HCT116 (cell line): Measurements from ENCODE around the gene TMEM176B. TPM values are rescaled to one million over a fixed set of nuclear protein-coding genes. Genes with fewer than 3 reads are reported as not detected.

Experiments
- ATAC-seq: fragments of 200-7000 bp; cut with Tn5 transposase; 2 replicates; pipeline ENCODE4 v1.9.1; 2020; ENCODE audit warnings: mild to moderate bottlenecking, moderate library complexity
- BruUV-seq: library from RNA; stranded (reverse); fragments of 400-500 nt; replicated peaks from 2 replicates; lab custom pipeline; 2021; lab: Mats Ljungman, UMichigan
- CTCF ChIA-PET: fragments of 300-600 bp; sonication (Branson Sonifier 250); formaldehyde crosslinking; loops from one replicate; lab custom pipeline; 2021; ENCODE audit warnings: antibody characterized with exemption; lab: Charles Lee
- POLR2A ChIA-PET: fragments of 300-600, 350-600 bp; sonication (Branson Sonifier 250); formaldehyde crosslinking; loops from one replicate; lab custom pipeline; 2021; ENCODE audit warnings: antibody characterized with exemption; lab: Charles Lee
- RAD21 ChIA-PET, 2 experiments: fragments of 300-600 bp; sonication (Branson Sonifier 250); formaldehyde crosslinking; loops; one replicate each; lab custom pipeline; 2023; ENCODE audit warnings: low total read pairs in 2 of 2; ENCODE audit not compliant: uncharacterized antibody in 2 of 2, unreplicated experiment in 2 of 2, low non-redundant PET in 1 of 2; lab: Charles Lee
- DNase-seq: peaks from one replicate; pipeline ENCODE4 v3.0.0-alpha.2; 2010; ENCODE audit warnings: low read depth, low spot score
- H2AFZ ChIP-seq: fragments of 200-600 bp; shearing (Covaris generic), sonication (generic); 2 replicates; pipeline ENCODE4 v1.6.1; 2017; ENCODE audit warnings: low read depth, mixed run types, mixed read lengths, antibody characterized with exemption, low read length; ENCODE audit not compliant: poor library complexity, severe bottlenecking
- H3K27ac ChIP-seq: 2 replicates; pipeline ENCODE4 v1.5.1; 2012; ENCODE audit warnings: low read depth, low read length
- H3K27me3 ChIP-seq: fragments of 200-600 bp; sonication (generic); 2 replicates; pipeline ENCODE4 v1.6.1; 2016; ENCODE audit warnings: mixed run types, low read length, mixed read lengths; ENCODE audit not compliant: insufficient read depth
- H3K36me3 ChIP-seq, 2 experiments: fragments of 200-500 bp in 1 of 2; fragments of 200-600 bp in 1 of 2; sonication (Bioruptor generic) in 1 of 2; sonication (generic) in 1 of 2; 2 replicates each; pipeline versions ENCODE4 v1.5.1 to v1.6.1; 2014 to 2016; ENCODE audit warnings: low read length in 2 of 2, inconsistent platforms in 1 of 2, mixed read lengths in 1 of 2, mixed run types in 1 of 2; ENCODE audit not compliant: insufficient read depth in 2 of 2, control insufficient read depth in 1 of 2
- H3K4me1 ChIP-seq, 2 experiments: fragments of 200-600 bp in 1 of 2; sonication (generic) in 1 of 2; 2 replicates each; pipeline versions ENCODE4 v1.5.1 to v1.6.1; 2012 to 2017; ENCODE audit warnings: low read length in 2 of 2, inconsistent platforms in 1 of 2, mild to moderate bottlenecking in 1 of 2, mixed read lengths in 1 of 2, mixed run types in 1 of 2, moderate library complexity in 1 of 2; ENCODE audit not compliant: insufficient read depth in 2 of 2, control insufficient read depth in 1 of 2
- H3K4me2 ChIP-seq: fragments of 200-600 bp; sonication (generic); 2 replicates; pipeline ENCODE4 v1.6.1; 2017; ENCODE audit warnings: mixed run types, low read length, mixed read lengths
- H3K4me3 ChIP-seq, 2 experiments: fragments of 200-600 bp in 1 of 2; sonication (generic) in 1 of 2; replicated peaks in 1 of 2; 2 replicates each; pipeline ENCODE4 v1.5.1; 2011 to 2016; ENCODE audit warnings: low read length in 2 of 2, control low read depth in 1 of 2, low read depth in 1 of 2, mild to moderate bottlenecking in 1 of 2, mixed read lengths in 1 of 2, mixed run types in 1 of 2
- H3K79me2 ChIP-seq: fragments of 200-600 bp; sonication (generic); 2 replicates; pipeline ENCODE4 v1.6.1; 2017; ENCODE audit warnings: mild to moderate bottlenecking, mixed run types, low read length, moderate library complexity, mixed read lengths; ENCODE audit not compliant: insufficient read depth
- H3K9ac ChIP-seq: fragments of 200-600 bp; sonication (generic); 2 replicates; pipeline ENCODE4 v1.6.1; 2016; ENCODE audit warnings: low read length, mixed read lengths
- H3K9me2 ChIP-seq: fragments of 200-600 bp; sonication (generic), shearing (Covaris generic); 2 replicates; pipeline ENCODE4 v1.6.1; 2017; ENCODE audit warnings: mixed run types, mild to moderate bottlenecking, moderate library complexity; ENCODE audit not compliant: insufficient read depth
- H3K9me3 ChIP-seq, 2 experiments: fragments of 200-500 bp in 1 of 2; fragments of 200-600 bp in 1 of 2; sonication (Bioruptor generic) in 1 of 2; sonication (generic) in 1 of 2; 2 replicates each; pipeline ENCODE4 v1.6.1; 2014 to 2017; ENCODE audit warnings: low read length in 2 of 2, mixed read lengths in 2 of 2, inconsistent platforms in 1 of 2, low read depth in 1 of 2, mild to moderate bottlenecking in 1 of 2, mixed run types in 1 of 2, moderate library complexity in 1 of 2; ENCODE audit not compliant: control insufficient read depth in 1 of 2, insufficient read depth in 1 of 2
- H4K20me1 ChIP-seq: fragments of 200-600 bp; sonication (generic), shearing (Covaris generic); 2 replicates; pipeline ENCODE4 v1.6.1; 2017; ENCODE audit warnings: mixed run types, mild to moderate bottlenecking, moderate library complexity; ENCODE audit not compliant: insufficient read depth
- EGR1 ChIP-seq: IDR thresholded peaks from 2 replicates; pipeline ENCODE4 v1.6.1; 2012; ENCODE audit warnings: low read depth
- EZH2 ChIP-seq: fragments of 200-600 bp; sonication (generic); IDR thresholded peaks from 2 replicates; pipeline ENCODE4 v1.6.1; 2017; ENCODE audit warnings: antibody characterized with exemption, mixed run types
- JUND ChIP-seq: IDR thresholded peaks from 2 replicates; pipeline ENCODE4 v1.6.1; 2012
- SRF ChIP-seq: IDR thresholded peaks from 2 replicates; pipeline ENCODE4 v1.6.1; 2012; ENCODE audit warnings: low read depth
- TCF7L2 ChIP-seq: IDR thresholded peaks from 2 replicates; pipeline ENCODE4 v1.7.0; 2011; ENCODE audit warnings: borderline replicate concordance, inconsistent platforms; ENCODE audit not compliant: insufficient read depth, insufficient read length; ENCODE audit errors: extremely low read depth
- intact Hi-C: fragments of 100-400 bp; cut with micrococcal nuclease; formaldehyde crosslinking; loops from 2 replicates; pipeline ENCODE4 v1.10.0; 2022
- total RNA-seq: library from RNA; stranded (reverse); gene quantifications from one replicate; pipeline ENCODE4 v1.2.1, GENCODE V29; 2021; ENCODE audit not compliant: unreplicated experiment
- TF ChIP-seq, protein P1 (sequence below): IDR thresholded peaks from 2 replicates; pipeline ENCODE4 v1.6.1; 2011; ENCODE audit warnings: mild to moderate bottlenecking, low read length, moderate library complexity; ENCODE audit not compliant: insufficient replicate concordance; ENCODE audit errors: extremely low read depth
- TF ChIP-seq, protein P2 (sequence below): IDR thresholded peaks from 2 replicates; pipeline ENCODE4 v1.6.1; 2012

TMEM176B gene
- total RNA-seq, 1 experiment from 2014 or later, result 0.42 TPM

DNA sequence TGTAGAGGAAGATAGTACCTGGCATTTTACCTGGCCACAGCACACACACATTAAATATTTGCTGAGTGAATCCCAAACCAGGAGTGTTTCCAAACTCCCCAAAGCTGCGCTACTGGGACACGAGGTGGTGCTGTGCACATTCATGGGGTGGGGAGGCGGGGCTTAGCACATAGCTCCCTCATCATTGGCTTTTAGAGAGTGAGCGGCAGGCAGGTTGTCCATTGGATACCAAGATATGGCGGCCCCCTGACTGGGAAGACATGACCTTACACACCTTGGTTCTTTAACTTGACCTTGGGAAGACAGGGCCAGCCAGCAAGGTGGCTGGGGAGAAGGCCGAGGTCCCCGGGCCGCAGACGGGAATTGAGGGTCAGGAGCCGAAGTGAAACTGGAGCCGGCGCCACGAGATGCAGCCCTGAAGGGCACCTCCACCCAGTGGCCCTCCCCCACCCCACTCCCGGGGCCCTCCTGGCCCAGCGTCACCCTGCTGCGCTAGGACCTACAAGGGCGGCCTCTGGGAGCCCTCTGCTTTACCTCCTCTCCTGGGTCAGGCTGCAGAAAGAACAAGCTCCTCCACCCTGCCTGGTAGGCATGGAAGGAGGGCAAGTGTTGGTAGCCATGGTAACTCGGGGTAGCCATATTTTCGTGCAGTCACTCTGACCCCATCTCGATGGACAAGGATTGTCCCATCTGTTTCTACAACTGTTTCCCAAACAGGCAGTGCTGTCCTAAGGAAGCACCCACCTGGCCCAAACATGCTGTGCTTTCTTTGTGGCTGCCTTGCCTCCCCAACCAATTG is 24.4 kb upstream of the TMEM176B start (continued):
- TF ChIP-seq TCF7L2 (no peak), EGR1 (no peak), JUND (no peak)
- TF ChIP-seq, protein P1, sequence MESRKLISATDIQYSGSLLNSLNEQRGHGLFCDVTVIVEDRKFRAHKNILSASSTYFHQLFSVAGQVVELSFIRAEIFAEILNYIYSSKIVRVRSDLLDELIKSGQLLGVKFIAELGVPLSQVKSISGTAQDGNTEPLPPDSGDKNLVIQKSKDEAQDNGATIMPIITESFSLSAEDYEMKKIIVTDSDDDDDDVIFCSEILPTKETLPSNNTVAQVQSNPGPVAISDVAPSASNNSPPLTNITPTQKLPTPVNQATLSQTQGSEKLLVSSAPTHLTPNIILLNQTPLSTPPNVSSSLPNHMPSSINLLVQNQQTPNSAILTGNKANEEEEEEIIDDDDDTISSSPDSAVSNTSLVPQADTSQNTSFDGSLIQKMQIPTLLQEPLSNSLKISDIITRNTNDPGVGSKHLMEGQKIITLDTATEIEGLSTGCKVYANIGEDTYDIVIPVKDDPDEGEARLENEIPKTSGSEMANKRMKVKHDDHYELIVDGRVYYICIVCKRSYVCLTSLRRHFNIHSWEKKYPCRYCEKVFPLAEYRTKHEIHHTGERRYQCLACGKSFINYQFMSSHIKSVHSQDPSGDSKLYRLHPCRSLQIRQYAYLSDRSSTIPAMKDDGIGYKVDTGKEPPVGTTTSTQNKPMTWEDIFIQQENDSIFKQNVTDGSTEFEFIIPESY, result no peak
- TF ChIP-seq, all 23 proteins: peak for 0

- RAD21 ChIA-PET, result no interaction called here
- H3K36me3 ChIP-seq, result no peaks in the 10 kb centered on the region
- TF ChIP-seq EZH2 (no peak), SRF (no peak)
- TF ChIP-seq, protein P2, sequence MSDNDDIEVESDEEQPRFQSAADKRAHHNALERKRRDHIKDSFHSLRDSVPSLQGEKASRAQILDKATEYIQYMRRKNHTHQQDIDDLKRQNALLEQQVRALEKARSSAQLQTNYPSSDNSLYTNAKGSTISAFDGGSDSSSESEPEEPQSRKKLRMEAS, result no peak
- TF ChIP-seq, all 23 proteins: peak for 0
- H3K9ac ChIP-seq, result no peak overlapping the region
- H3K27ac ChIP-seq, result no peak overlapping the region
- H3K27me3 ChIP-seq, result no peaks in the 10 kb centered on the region; the same call in 1 of the 2 replicates
- no peak for ATAC-seq
- no peak for DNase-seq
- POLR2A ChIA-PET, result no interaction called here
- intact Hi-C loops, result no loop called here
- no peak overlapping the region for H3K4me2 ChIP-seq
- H3K9me2 ChIP-seq, result no peaks in the 10 kb centered on the region
- no TSS peak for BruUV-seq
- no peaks in the 10 kb centered on the region for H4K20me1 ChIP-seq
- no peaks in the 10 kb centered on the region for H3K4me1 ChIP-seq
- H2AFZ ChIP-seq, result no peak overlapping the region
- CTCF ChIA-PET, result no interaction called here
- H3K9me3 ChIP-seq, result no peaks in the 10 kb centered on the region
- H3K79me2 ChIP-seq, result no peaks in the 10 kb centered on the region
- no peak overlapping the region for H3K4me3 ChIP-seq
Observed at GRCh38 chr7:150823484-150824126, 23.4 kb upstream of the TMEM176B start.
